CD8-positive, alpha-beta memory T cell (primary cell): ENCODE measurements around the gene PEX16. TPM values are rescaled to one million over a fixed set of nuclear protein-coding genes. Genes with fewer than 3 reads are reported as not detected.
A peak's percentile ranks its signal among the peaks of the same experiment; 100 is the strongest.

Experiments used
- CTCF ChIA-PET: fragments of 350-600 bp; sonication (Branson Sonifier 250); formaldehyde crosslinking; loops from one replicate; lab custom pipeline; 2021; ENCODE audit warnings: antibody characterized with exemption; lab: Charles Lee
- POLR2A ChIA-PET: fragments of 350-600 bp; sonication (Branson Sonifier 250); formaldehyde crosslinking; loops from one replicate; lab custom pipeline; 2021; ENCODE audit warnings: antibody characterized with exemption; lab: Charles Lee
- DNase-seq, 5 donors: peaks; one replicate each; pipeline versions ENCODE4 v3.0.0 to v3.0.0-alpha.2; 2020 to 2022; ENCODE audit warnings: mixed read lengths in 1 of 5
- H3K27ac ChIP-seq: one replicate; pipeline ENCODE4 v1.7.0; 2013; ENCODE audit warnings: low read depth, mild to moderate bottlenecking, low read length, moderate library complexity
- H3K27me3 ChIP-seq: 2 replicates; pipeline ENCODE4 v1.7.0; 2013; ENCODE audit warnings: low read length, mild to moderate bottlenecking; ENCODE audit not compliant: insufficient read depth, poor library complexity, severe bottlenecking
- H3K36me3 ChIP-seq: 2 replicates; pipeline ENCODE4 v1.7.0; 2013; ENCODE audit warnings: mild to moderate bottlenecking, low read length, moderate library complexity; ENCODE audit not compliant: insufficient read depth
- H3K4me1 ChIP-seq: 2 replicates; pipeline ENCODE4 v1.7.0; 2013; ENCODE audit warnings: mild to moderate bottlenecking, low read length, moderate library complexity; ENCODE audit not compliant: insufficient read depth
- H3K4me3 ChIP-seq: 2 replicates; pipeline ENCODE4 v1.7.0; 2013; ENCODE audit warnings: mild to moderate bottlenecking, low read length
- H3K9me3 ChIP-seq: 2 replicates; pipeline ENCODE4 v1.7.0; 2013; ENCODE audit warnings: mild to moderate bottlenecking, low read length
- H3K27ac Mint-ChIP-seq, 8 donors: one replicate each; pipeline ENCODE4 v1.8.0; 2020 to 2021; ENCODE audit warnings: mixed read lengths in 8 of 8, mild to moderate bottlenecking in 6 of 8, inconsistent platforms in 3 of 8, moderate library complexity in 3 of 8
- H3K27me3 Mint-ChIP-seq, 2 donors: one replicate each; pipeline ENCODE4 v1.8.0; 2020 to 2021; ENCODE audit warnings: mixed read lengths in 2 of 2, mild to moderate bottlenecking in 1 of 2, moderate library complexity in 1 of 2
- H3K36me3 Mint-ChIP-seq, 3 donors: one replicate each; pipeline ENCODE4 v1.8.0; 2020 to 2021; ENCODE audit warnings: mixed read lengths in 3 of 3, inconsistent platforms in 1 of 3, mild to moderate bottlenecking in 1 of 3
- H3K4me1 Mint-ChIP-seq, 3 donors: one replicate each; pipeline ENCODE4 v1.8.0; 2020 to 2021; ENCODE audit warnings: mixed read lengths in 3 of 3, inconsistent platforms in 1 of 3, mild to moderate bottlenecking in 1 of 3
- H3K4me3 Mint-ChIP-seq, 7 donors: one replicate each; pipeline ENCODE4 v1.8.0; 2020 to 2021; ENCODE audit warnings: mixed read lengths in 7 of 7, mild to moderate bottlenecking in 6 of 7, moderate library complexity in 4 of 7, inconsistent platforms in 2 of 7
- H3K9me3 Mint-ChIP-seq, 5 donors: one replicate each; pipeline ENCODE4 v1.8.0; 2020 to 2022; ENCODE audit warnings: mixed read lengths in 5 of 5, mild to moderate bottlenecking in 3 of 5, moderate library complexity in 2 of 5, inconsistent platforms in 1 of 5
- polyA plus RNA-seq: library from polyadenylated mRNA; unstranded; fragments of 300-500 nt; fragmentation: Illumina TruSeq; gene quantifications from one replicate; pipeline ENCODE4 v1.2.3, GENCODE V29; 2021
- total RNA-seq, 2 experiments: library from RNA; stranded (reverse); gene quantifications; one replicate each; pipeline ENCODE4 v1.2.3, GENCODE V29; 2021

The PEX16 gene
- total and polyA plus RNA-seq, 3 experiments from 2014 or later: 35.1 to 63.4 (median 43.2) TPM

DNA sequence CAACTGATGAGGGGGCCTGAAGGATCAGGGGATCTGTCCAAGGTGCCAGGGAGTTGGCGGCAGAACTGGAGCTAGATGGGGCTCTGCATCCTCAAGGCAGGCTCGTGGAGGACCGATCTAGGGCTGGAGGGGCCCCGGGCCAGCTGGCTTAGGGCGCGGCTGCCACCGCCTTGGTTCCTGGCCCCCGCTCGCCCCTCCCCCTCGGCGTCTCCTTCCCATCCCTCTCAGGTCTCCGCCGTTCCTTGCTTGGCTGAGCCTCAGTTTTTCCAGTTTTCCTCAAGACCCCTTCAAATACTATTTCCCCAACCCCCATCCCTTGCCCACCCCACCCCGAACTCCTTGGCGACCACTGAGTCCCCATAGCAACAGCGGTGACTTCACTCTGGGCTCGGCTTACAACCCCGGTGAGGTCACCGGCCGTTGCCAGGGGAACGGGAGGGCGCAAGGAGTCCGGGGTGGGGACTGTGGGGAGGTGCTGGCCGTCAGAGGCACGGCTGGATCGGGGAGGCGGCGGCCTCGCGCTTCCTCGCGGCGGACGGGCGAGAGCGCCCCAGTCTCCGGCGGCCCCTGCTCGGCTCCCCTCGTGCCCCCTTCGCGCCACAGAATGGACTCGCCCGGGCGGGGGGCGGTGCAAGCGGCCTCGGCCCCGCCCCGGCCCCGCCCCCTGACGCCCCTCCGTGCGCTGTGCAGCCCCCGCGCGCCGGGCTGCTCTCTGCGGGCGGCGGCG, 18.1 kb downstream of the PEX16 start:
- H3K9me3 Mint-ChIP-seq: no peaks in the 10 kb centered on the region
- peaks cover 12 to 37% of the 10 kb centered on the region in 2 donors for H3K27me3 Mint-ChIP-seq
- H3K36me3 Mint-ChIP-seq: peaks cover 0 to 5% (median 0%) of the 10 kb centered on the region in 3 donors
- peaks cover 9% of the 10 kb centered on the region for H3K4me1 ChIP-seq
- H3K27ac ChIP-seq: no peak overlapping the region
- DNase-seq: peak; percentile 46 to 89 (median 68)
- peak overlapping the region; percentile 60 to 85 (median 71) for H3K4me3 Mint-ChIP-seq
- H3K9me3 ChIP-seq: no peaks in the 10 kb centered on the region
- peaks cover 0 to 14% (median 1%) of the 10 kb centered on the region in 3 donors for H3K4me1 Mint-ChIP-seq
- no peaks in the 10 kb centered on the region for H3K36me3 ChIP-seq
- ChIA-PET POLR2A (no interaction called here), CTCF (no interaction called here)
- H3K4me3 ChIP-seq: no peak overlapping the region
- H3K27ac Mint-ChIP-seq: peak overlapping the region in 5 of 8 donors; percentile 59 to 75 (median 63)
- peaks cover 24% of the 10 kb centered on the region for H3K27me3 ChIP-seq

DNA sequence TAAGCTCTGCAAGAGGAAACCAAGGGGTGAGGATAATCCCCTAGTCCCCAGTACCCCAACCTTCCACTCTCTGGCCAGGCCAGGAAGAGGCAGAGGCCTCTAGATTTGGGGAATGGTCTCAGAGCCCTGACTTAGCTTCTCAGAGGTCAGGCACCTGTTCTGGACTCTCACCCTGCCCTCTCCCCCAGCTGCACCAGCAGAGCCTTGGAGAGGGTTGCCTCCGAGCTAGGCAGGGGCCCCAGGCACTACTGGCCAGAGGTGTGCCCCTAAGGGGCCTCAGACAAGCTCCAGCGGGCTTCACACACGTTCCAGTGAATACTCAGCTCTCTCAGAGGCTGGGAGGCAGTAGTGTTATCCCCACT, 18.6 kb downstream of the PEX16 start:
- no peak overlapping the region for H3K4me3 ChIP-seq
- no peaks in the 10 kb centered on the region for H3K9me3 ChIP-seq
- Mint-ChIP-seq H3K4me3 (peak overlapping the region; percentile 60 to 85 (median 71)), H3K27ac (peak overlapping the region in 3 of 8 donors; percentile 59 to 75 (median 60)), H3K9me3 (no peaks in the 10 kb centered on the region), H3K4me1 (peaks cover 0 to 14% (median 1%) of the 10 kb centered on the region in 3 donors), H3K36me3 (peaks cover 0 to 5% (median 0%) of the 10 kb centered on the region in 3 donors), H3K27me3 (peaks cover 15 to 43% of the 10 kb centered on the region in 2 donors)
- no peak for DNase-seq
- peaks cover 24% of the 10 kb centered on the region for H3K27me3 ChIP-seq
- no peak overlapping the region for H3K27ac ChIP-seq
- POLR2A ChIA-PET: interaction anchor here (0.6 kb wide), 1 partner anchor 110 kb away, joined by 8 read pairs; no protein-coding TSS in a partner anchor
- H3K36me3 ChIP-seq: no peaks in the 10 kb centered on the region
- H3K4me1 ChIP-seq: peaks cover 9% of the 10 kb centered on the region
- CTCF ChIA-PET: no interaction called here

DNA sequence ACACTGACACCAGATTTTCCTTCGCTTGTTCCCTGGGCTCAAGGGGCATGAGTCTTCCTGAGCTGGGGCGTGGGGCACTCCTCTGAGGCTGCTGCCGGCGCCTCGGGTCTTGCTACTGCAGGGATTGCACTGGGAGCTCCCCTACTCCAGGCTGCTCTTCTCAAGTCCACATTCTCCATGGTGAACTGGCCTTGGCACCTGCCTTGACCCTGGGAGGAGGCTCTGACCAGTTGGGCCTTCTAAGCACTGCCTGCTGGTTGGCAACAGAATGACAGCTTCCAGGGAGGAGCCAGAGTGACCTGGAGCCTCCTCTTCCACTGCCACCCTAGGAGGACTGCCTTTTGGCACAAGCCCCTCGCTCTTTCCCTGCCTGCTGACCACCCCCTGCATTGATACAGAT, 20.1 kb downstream of the PEX16 start:
- H3K9me3 Mint-ChIP-seq: no peaks in the 10 kb centered on the region

DNA sequence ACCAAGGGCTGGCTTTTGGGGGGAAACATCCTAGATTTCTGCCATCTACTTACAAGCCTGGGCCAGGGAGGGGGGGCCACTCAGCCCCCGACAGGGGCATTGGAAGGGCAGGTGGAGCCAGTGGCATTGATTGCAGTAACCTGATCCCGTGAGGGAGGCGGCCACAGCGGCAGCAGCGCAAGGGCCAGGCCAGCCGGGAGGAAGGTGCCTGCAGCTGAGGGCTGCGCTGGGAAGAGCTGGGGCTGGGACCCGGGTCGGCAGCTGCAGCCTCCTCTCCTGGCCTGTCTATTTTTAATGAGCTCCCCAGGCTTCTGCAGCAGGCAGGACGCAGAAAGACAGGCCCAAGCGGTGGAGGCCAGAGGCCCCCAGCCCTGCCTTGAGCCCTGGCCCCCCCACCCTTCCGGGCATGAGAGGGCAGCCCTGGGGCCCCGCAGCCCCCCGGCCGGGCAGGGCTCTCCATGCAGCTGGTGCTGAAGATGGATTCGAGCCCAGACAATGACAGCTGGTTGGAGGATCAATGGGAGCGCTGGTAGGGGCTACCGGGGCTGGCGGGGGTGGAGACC, 21.2 kb downstream of the PEX16 start:
- Histone ChIP-seq H3K27ac (no peak overlapping the region), H3K27me3 (peaks cover 24% of the 10 kb centered on the region), H3K9me3 (no peaks in the 10 kb centered on the region), H3K4me1 (peaks cover 9% of the 10 kb centered on the region), H3K36me3 (no peaks in the 10 kb centered on the region), H3K4me3 (no peak overlapping the region)
- Mint-ChIP-seq H3K27ac (no peak overlapping the region), H3K4me1 (peaks cover 0 to 14% (median 1%) of the 10 kb centered on the region in 3 donors), H3K36me3 (peaks cover 0 to 5% (median 0%) of the 10 kb centered on the region in 3 donors), H3K27me3 (peaks cover 22 to 49% of the 10 kb centered on the region in 2 donors), H3K9me3 (no peaks in the 10 kb centered on the region), H3K4me3 (no peak overlapping the region)
- DNase-seq: no peak
- ChIA-PET CTCF (interaction anchor here (1.1 kb wide), 2 partner anchors 69 to 110 kb away, joined by 3 read pairs; no protein-coding TSS in a partner anchor), POLR2A (no interaction called here)

More for the DNA sequence above, 20.1 kb downstream of the PEX16 start:
- no peak for DNase-seq
- H3K36me3 ChIP-seq: no peaks in the 10 kb centered on the region
- no peaks in the 10 kb centered on the region for H3K9me3 ChIP-seq
- peaks cover 24% of the 10 kb centered on the region for H3K27me3 ChIP-seq
- Mint-ChIP-seq H3K27ac (peak overlapping the region in 1 of 8 donors; percentile 70), H3K4me3 (no peak overlapping the region), H3K36me3 (peaks cover 0 to 5% (median 0%) of the 10 kb centered on the region in 3 donors), H3K27me3 (peaks cover 21 to 46% of the 10 kb centered on the region in 2 donors), H3K4me1 (peaks cover 0 to 14% (median 1%) of the 10 kb centered on the region in 3 donors)
- H3K4me3 ChIP-seq: no peak overlapping the region
- ChIA-PET POLR2A (no interaction called here), CTCF (no interaction called here)
- H3K27ac ChIP-seq: no peak overlapping the region
- peaks cover 9% of the 10 kb centered on the region for H3K4me1 ChIP-seq

DNA sequence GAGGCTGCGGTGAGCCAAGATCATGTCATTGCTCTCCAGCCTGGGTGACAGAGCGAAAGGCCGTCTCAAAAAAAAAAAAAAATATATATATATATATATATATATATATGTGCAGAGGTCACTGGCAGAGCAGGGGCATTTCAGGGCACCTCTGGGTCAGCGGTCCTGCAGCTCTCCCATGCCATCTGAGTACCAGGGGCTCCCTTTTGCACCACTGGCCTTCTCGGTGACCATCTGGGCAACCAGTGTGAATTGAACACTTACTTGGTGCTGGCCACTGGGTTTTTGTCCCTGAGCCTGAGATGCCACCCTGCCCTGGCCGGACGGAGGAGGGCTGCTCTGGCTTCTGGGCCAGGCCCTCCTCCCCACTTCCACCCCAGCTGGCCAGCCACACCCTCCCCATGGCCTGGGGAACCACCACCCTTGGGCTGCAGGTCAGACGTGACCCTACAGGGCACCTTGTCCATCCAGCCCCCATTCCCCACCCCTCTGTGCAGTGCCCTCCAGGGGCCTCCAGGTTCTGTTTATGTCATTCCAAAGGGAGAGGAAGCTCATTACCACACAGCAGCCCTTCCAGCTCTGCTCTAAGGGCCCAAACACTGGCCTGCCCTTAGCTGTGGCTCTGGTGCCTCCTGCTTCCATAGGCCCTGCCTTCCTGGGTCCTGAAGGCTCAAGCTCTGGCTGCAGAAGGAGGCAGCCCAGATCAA, 22.0 kb downstream of the PEX16 start:
- no peak overlapping the region for H3K4me3 ChIP-seq
- Mint-ChIP-seq H3K4me1 (peaks cover 0 to 13% (median 1%) of the 10 kb centered on the region in 3 donors), H3K9me3 (no peaks in the 10 kb centered on the region), H3K4me3 (no peak overlapping the region), H3K27ac (no peak overlapping the region), H3K27me3 (peaks cover 20 to 48% of the 10 kb centered on the region in 2 donors), H3K36me3 (peaks cover 0 to 5% (median 2%) of the 10 kb centered on the region in 3 donors)
- peaks cover 9% of the 10 kb centered on the region for H3K4me1 ChIP-seq
- ChIA-PET POLR2A (interaction anchor here (0.6 kb wide), 1 partner anchor 111 kb away, joined by 3 read pairs; no protein-coding TSS in a partner anchor), CTCF (interaction anchor here (1.1 to 1.5 kb wide), 3 partner anchors 23 to 111 kb away, joined by 3 to 4 read pairs (median 3); no protein-coding TSS in a partner anchor)
- H3K36me3 ChIP-seq: no peaks in the 10 kb centered on the region
- no peak overlapping the region for H3K27ac ChIP-seq
- no peak for DNase-seq
- H3K9me3 ChIP-seq: no peaks in the 10 kb centered on the region
- H3K27me3 ChIP-seq: peaks cover 24% of the 10 kb centered on the region

DNA sequence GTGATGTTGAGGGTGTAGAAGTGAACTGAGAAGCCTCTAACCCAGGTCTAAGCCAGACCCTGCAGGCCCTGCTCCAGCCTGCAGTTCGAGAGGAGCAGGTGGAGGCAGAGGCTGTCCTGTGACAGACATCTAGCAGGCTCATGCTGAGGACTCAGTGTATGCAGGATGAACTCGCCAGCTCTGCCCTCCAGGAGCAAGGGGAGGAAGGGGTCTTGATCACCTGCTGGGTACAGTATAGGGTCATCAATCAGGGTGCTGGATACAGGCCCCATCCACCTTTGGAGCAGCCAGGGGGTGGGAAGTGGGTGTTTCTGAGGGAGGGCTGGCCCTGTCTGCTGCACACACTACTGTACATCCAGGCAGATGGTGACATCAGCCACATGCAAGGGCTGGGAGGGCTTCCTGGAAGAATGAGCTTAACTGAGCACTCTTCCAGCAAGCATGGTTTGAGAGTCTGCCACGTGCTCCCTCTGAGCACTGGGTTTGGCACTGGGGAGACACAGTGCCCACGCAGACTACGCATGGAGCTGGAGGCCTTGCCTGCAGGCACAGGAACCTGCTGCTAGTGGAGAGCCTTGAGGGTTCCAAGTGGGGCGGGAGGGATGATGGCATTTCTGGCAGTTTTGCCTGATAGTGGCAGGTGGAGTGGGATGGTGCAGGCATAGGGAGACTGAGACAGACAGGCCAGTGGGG, 23.0 kb downstream of the PEX16 start:
- POLR2A ChIA-PET: interaction anchor here (0.6 kb wide), 1 partner anchor 112 kb away, joined by 3 read pairs; no protein-coding TSS in a partner anchor
- DNase-seq: no peak
- Mint-ChIP-seq H3K27ac (peak overlapping the region in 1 of 8 donors; percentile 8), H3K9me3 (no peaks in the 10 kb centered on the region), H3K4me3 (no peak overlapping the region), H3K27me3 (peaks cover 19 to 52% of the 10 kb centered on the region in 2 donors), H3K4me1 (peaks cover 0 to 9% (median 0%) of the 10 kb centered on the region in 3 donors), H3K36me3 (peaks cover 0 to 5% (median 2%) of the 10 kb centered on the region in 3 donors)
- CTCF ChIA-PET: interaction anchor here (1.2 to 1.5 kb wide), 2 partner anchors 10 to 22 kb away, joined by 3 to 4 read pairs; no protein-coding TSS in a partner anchor
- Histone ChIP-seq H3K4me3 (no peak overlapping the region), H3K36me3 (no peaks in the 10 kb centered on the region), H3K27me3 (peaks cover 21% of the 10 kb centered on the region), H3K9me3 (no peaks in the 10 kb centered on the region), H3K4me1 (peaks cover 9% of the 10 kb centered on the region), H3K27ac (no peak overlapping the region)

DNA sequence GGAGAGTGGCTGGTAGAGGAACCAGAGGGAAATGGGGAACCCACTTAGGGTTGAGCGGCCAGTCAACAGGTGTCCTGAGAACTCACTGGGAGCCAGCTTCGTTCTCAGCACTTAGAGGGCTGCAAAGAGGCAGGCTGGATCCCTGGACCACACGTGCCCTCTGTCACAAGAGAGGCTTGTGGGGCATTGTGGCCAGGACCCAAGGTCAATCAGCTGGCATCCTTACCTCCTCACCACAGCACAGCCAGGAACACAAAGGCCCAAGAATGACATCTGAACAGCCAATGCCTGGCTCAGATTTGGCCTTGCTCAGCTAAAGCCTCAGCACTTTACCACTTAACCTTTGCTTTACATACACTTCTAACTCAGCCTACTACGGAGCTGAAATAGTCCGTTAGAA, 24.8 kb downstream of the PEX16 start:
- Mint-ChIP-seq H3K27me3 (peaks cover 16 to 38% of the 10 kb centered on the region in 2 donors), H3K36me3 (peaks cover 0 to 5% (median 2%) of the 10 kb centered on the region in 3 donors), H3K4me3 (no peak overlapping the region), H3K9me3 (no peaks in the 10 kb centered on the region), H3K27ac (no peak overlapping the region), H3K4me1 (no peaks in the 10 kb centered on the region)
- Histone ChIP-seq H3K36me3 (no peaks in the 10 kb centered on the region), H3K4me3 (no peak overlapping the region), H3K27me3 (peaks cover 5% of the 10 kb centered on the region), H3K27ac (no peak overlapping the region), H3K4me1 (no peaks in the 10 kb centered on the region), H3K9me3 (no peaks in the 10 kb centered on the region)
- ChIA-PET POLR2A (no interaction called here), CTCF (no interaction called here)
- no peak for DNase-seq
